GM12891 (cell line): ENCODE data around the gene CDK17.

Experiments used
- POLR2A ChIP-seq: IDR thresholded peaks from 2 replicates; pipeline ENCODE4 v1.6.1; 2011; ENCODE audit warnings: low read depth, low read length, control low read depth
- POLR2AphosphoS5 ChIP-seq: IDR thresholded peaks from 2 replicates; pipeline ENCODE4 v1.6.1; 2011; ENCODE audit warnings: low read depth, low read length, control low read depth

- TF ChIP-seq POLR2A, result no peak
- TF ChIP-seq POLR2AphosphoS5, result no peak
Measured at GRCh38 chr12:96329545-96329944, 70.7 kb downstream of the CDK17 start.
